HL-60 (cell line): ENCODE data around the gene CEP76.

Experiments
- CTCF ChIP-seq: IDR thresholded peaks from one replicate; pipeline ENCODE4 v1.5.1; 2011; ENCODE audit warnings: low read length, control low read depth, inconsistent platforms; ENCODE audit not compliant: insufficient read depth
- SPI1 ChIP-seq: IDR thresholded peaks from 2 replicates; pipeline ENCODE4 v1.6.1; 2012; ENCODE audit warnings: low read depth, mild to moderate bottlenecking, borderline replicate concordance

GRCh38 chr18:12694032-12694431 lies 8.5 kb downstream of the CEP76 start:
- TF ChIP-seq CTCF, result no peak
- no peak for TF ChIP-seq SPI1
